Endothelial cell of umbilical vein (primary cell): ENCODE measurements around the gene SLC16A5. TPM values are rescaled to one million over a fixed set of nuclear protein-coding genes. Genes with fewer than 3 reads are reported as not detected.

Experiments used
- BruUV-seq: library from RNA; stranded (reverse); fragments of 400-500 nt; replicated peaks from 2 replicates; lab custom pipeline; 2021; lab: Mats Ljungman, UMichigan
- CTCF ChIA-PET: fragments of 300-600, 350-600 bp; sonication (Branson Sonifier 250); formaldehyde crosslinking; loops from one replicate; lab custom pipeline; 2021; ENCODE audit warnings: antibody characterized with exemption, inconsistent platforms; lab: Charles Lee
- POLR2A ChIA-PET: fragments of 300-600, 350-600 bp; sonication (Branson Sonifier 250); formaldehyde crosslinking; loops from one replicate; lab custom pipeline; 2021; ENCODE audit warnings: antibody characterized with exemption, inconsistent platforms; lab: Charles Lee
- DNase-seq: peaks from one replicate; pipeline ENCODE4 v3.0.0-alpha.2; 2011; ENCODE audit warnings: low read depth, low spot score
- FAIRE-seq: peaks from 2 replicates; lab custom pipeline; 2011; peaks lifted over from hg19 to GRCh38; lab: Jason Lieb, UNC
- H2AFZ ChIP-seq: 2 replicates; pipeline ENCODE4 v1.6.0; 2012; ENCODE audit warnings: low read depth, low read length, control low read depth, inconsistent platforms
- H3K27ac ChIP-seq: 2 replicates; pipeline ENCODE4 v1.5.1; 2011; ENCODE audit warnings: low read depth, mild to moderate bottlenecking, control low read depth, low read length, moderate library complexity; ENCODE audit not compliant: insufficient read depth
- H3K27me3 ChIP-seq, 2 experiments: 2 replicates each; pipeline versions ENCODE4 v1.6.0 to v1.6.1; 2011; ENCODE audit warnings: low read length in 2 of 2, mixed read lengths in 1 of 2; ENCODE audit not compliant: control insufficient read depth in 2 of 2, insufficient read depth in 2 of 2
- H3K36me3 ChIP-seq, 2 experiments: 2 replicates in 1 of 2; 3 replicates in 1 of 2; pipeline ENCODE4 v1.5.1; 2011; ENCODE audit warnings: low read length in 2 of 2, mild to moderate bottlenecking in 1 of 2, moderate library complexity in 1 of 2; ENCODE audit not compliant: control insufficient read depth in 2 of 2, insufficient read depth in 2 of 2; ENCODE audit errors: extremely low read depth in 1 of 2
- H3K4me1 ChIP-seq: 3 replicates; pipeline ENCODE4 v1.5.1; 2011; ENCODE audit warnings: mild to moderate bottlenecking, low read length; ENCODE audit not compliant: control insufficient read depth, insufficient read depth; ENCODE audit errors: extremely low read depth
- H3K4me2 ChIP-seq: 2 replicates; pipeline ENCODE4 v1.6.1; 2011; ENCODE audit warnings: low read length, control low read depth, mixed read lengths; ENCODE audit not compliant: insufficient read depth
- H3K4me3 ChIP-seq, 3 experiments: fragments of 200-600 bp in 1 of 3; sonication (generic), shearing (Covaris generic) in 1 of 3; replicated peaks in 1 of 3; 2 replicates each; pipeline ENCODE4 v1.5.1; 2011 to 2016; ENCODE audit warnings: control low read depth in 3 of 3, low read length in 3 of 3, mild to moderate bottlenecking in 2 of 3, inconsistent platforms in 1 of 3, low read depth in 1 of 3, moderate library complexity in 1 of 3; ENCODE audit not compliant: insufficient read depth in 1 of 3
- H3K79me2 ChIP-seq: 2 replicates; pipeline ENCODE4 v1.6.0; 2012; ENCODE audit warnings: low read length, inconsistent platforms; ENCODE audit not compliant: control insufficient read depth, insufficient read depth
- H3K9ac ChIP-seq: replicated peaks from 2 replicates; pipeline ENCODE3; 2011; ENCODE audit warnings: low read length, control low read depth; ENCODE audit not compliant: insufficient read depth; ENCODE audit errors: extremely low read depth
- H3K9me1 ChIP-seq: replicated peaks from 3 replicates; pipeline ENCODE4 v1.6.0; 2011; ENCODE audit warnings: mild to moderate bottlenecking, low read length; ENCODE audit not compliant: control insufficient read depth, insufficient read depth; ENCODE audit errors: extremely low read depth
- H3K9me3 ChIP-seq: replicated peaks from 2 replicates; pipeline ENCODE4 v1.5.1; 2012; ENCODE audit warnings: low read length, inconsistent platforms; ENCODE audit not compliant: control insufficient read depth, insufficient read depth
- H4K20me1 ChIP-seq: replicated peaks from 2 replicates; pipeline ENCODE3; 2011; ENCODE audit warnings: mild to moderate bottlenecking, low read length; ENCODE audit not compliant: control insufficient read depth, insufficient read depth; ENCODE audit errors: extremely low read depth
- EZH2 ChIP-seq: IDR thresholded peaks from 2 replicates; pipeline ENCODE4 v1.6.1; 2012; ENCODE audit warnings: borderline replicate concordance, low read depth, mild to moderate bottlenecking, moderate library complexity, low read length, inconsistent platforms; ENCODE audit not compliant: severe bottlenecking
- FOS ChIP-seq: IDR thresholded peaks from 2 replicates; pipeline ENCODE4 v1.6.1; 2011; ENCODE audit warnings: mild to moderate bottlenecking, low read length, moderate library complexity, borderline replicate concordance; ENCODE audit not compliant: insufficient read depth
- GATA2 ChIP-seq: IDR thresholded peaks from 2 replicates; pipeline ENCODE4 v1.7.0; 2011; ENCODE audit warnings: low read depth, mild to moderate bottlenecking, moderate library complexity, mixed read lengths, low read length; ENCODE audit not compliant: insufficient read length, insufficient read depth
- JUN ChIP-seq: IDR thresholded peaks from 2 replicates; pipeline ENCODE4 v1.6.1; 2011; ENCODE audit warnings: borderline replicate concordance, low read depth; ENCODE audit not compliant: insufficient read length, insufficient read depth
- MYC ChIP-seq: IDR thresholded peaks from one replicate; pipeline ENCODE4 v1.6.1; 2011; ENCODE audit warnings: mild to moderate bottlenecking, low read depth, low read length
- POLR2A ChIP-seq: IDR thresholded peaks from 2 replicates; pipeline ENCODE4 v1.6.1; 2012; ENCODE audit warnings: low read depth, mild to moderate bottlenecking, control low read depth, low read length
- POLR2AphosphoS5 ChIP-seq: IDR thresholded peaks from 2 replicates; pipeline ENCODE4 v1.6.1; 2012; ENCODE audit warnings: low read depth, mild to moderate bottlenecking, control low read depth, low read length, moderate library complexity; ENCODE audit not compliant: insufficient read depth
- dilution Hi-C: fragments of 300-500 bp; cut with MboI; formaldehyde crosslinking; loops from one replicate; pipeline ENCODE4 v1.15.0; 2019; ENCODE audit warnings: low sequenced_read_pairs; ENCODE audit not compliant: extremely low pct_ligation_motif_present
- intact Hi-C: fragments of 100-400 bp; cut with micrococcal nuclease; formaldehyde crosslinking; loops from one replicate; pipeline ENCODE4 v1.10.0; 2022
- polyA plus RNA-seq, 4 experiments: library from polyadenylated mRNA; depleted of rRNA in 3 of 4; stranded (reverse) in 3 of 4; unstranded in 1 of 4; fragments of >200 nt; gene quantifications; 2 replicates each; pipeline versions ENCODE4 v1.2.1 to v1.2.3, GENCODE V29; 2011 to 2012; ENCODE audit warnings: missing spikeins in 1 of 4
- total RNA-seq: library from RNA; stranded (reverse); gene quantifications from 2 replicates; pipeline ENCODE4 v1.2.3, GENCODE V29; 2021
- TF ChIP-seq, protein P1 (sequence below), 2 donors: IDR thresholded peaks; 1 replicate in 1 of 2; 2 replicates in 1 of 2; pipeline ENCODE4 v1.5.1; 2011; ENCODE audit warnings: low read length in 2 of 2, mild to moderate bottlenecking in 2 of 2, moderate library complexity in 2 of 2, control low read depth in 1 of 2, inconsistent platforms in 1 of 2, low read depth in 1 of 2; ENCODE audit not compliant: insufficient read depth in 1 of 2; ENCODE audit errors: extremely low read depth in 1 of 2

The SLC16A5 gene
- total and polyA plus RNA-seq, 2 donors (not counting 3 experiments of a cell fraction or from before 2014, with no cell fraction given): 16.4 to 23.3 TPM

DNA sequence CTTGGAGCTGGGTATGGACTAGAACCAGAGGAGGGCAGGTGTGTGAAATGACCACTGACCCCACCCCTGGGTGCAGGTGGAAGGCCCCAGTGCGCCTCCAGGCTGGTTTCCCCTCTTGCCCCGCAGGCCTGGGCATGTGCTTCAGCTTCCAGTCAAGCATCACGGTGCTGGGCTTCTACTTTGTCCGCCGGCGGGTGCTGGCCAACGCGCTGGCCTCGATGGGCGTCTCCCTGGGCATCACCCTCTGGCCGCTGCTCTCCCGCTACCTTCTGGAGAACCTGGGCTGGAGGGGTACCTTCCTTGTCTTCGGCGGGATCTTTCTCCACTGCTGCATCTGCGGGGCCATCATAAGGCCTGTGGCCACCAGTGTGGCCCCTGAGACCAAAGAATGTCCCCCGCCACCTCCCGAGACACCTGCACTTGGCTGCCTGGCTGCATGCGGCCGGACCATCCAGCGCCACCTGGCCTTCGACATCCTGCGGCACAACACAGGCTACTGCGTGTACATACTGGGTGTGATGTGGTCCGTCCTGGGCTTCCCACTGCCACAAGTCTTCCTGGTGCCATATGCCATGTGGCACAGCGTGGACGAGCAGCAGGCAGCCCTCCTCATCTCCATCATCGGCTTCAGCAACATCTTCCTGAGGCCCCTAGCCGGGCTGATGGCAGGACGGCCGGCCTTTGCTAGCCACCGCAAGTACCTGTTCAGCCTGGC, 12.3 kb downstream of the SLC16A5 start:
- H3K9me3 ChIP-seq: no peaks in the 10 kb centered on the region
- dilution Hi-C loops: no loop called here
- CTCF ChIA-PET: interaction anchor here (1.3 kb wide), 1 partner anchor 40 kb away, joined by 3 read pairs; no protein-coding TSS in a partner anchor
- H3K36me3 ChIP-seq: peaks cover 0 to 16% of the 10 kb centered on the region in 2 experiments
- DNase-seq: no peak
- no peaks in the 10 kb centered on the region for H3K27me3 ChIP-seq
- H4K20me1 ChIP-seq: no peaks in the 10 kb centered on the region
- peaks cover 5% of the 10 kb centered on the region for H3K4me1 ChIP-seq
- no TSS peak for BruUV-seq
- POLR2A ChIA-PET: no interaction called here
- H3K9me1 ChIP-seq: no peaks in the 10 kb centered on the region
- FAIRE-seq: no peak
- H3K4me2 ChIP-seq: no peak overlapping the region
- no peak overlapping the region for H3K9ac ChIP-seq
- intact Hi-C loops: no loop called here
- H3K79me2 ChIP-seq: no peaks in the 10 kb centered on the region
- TF ChIP-seq, protein P1, sequence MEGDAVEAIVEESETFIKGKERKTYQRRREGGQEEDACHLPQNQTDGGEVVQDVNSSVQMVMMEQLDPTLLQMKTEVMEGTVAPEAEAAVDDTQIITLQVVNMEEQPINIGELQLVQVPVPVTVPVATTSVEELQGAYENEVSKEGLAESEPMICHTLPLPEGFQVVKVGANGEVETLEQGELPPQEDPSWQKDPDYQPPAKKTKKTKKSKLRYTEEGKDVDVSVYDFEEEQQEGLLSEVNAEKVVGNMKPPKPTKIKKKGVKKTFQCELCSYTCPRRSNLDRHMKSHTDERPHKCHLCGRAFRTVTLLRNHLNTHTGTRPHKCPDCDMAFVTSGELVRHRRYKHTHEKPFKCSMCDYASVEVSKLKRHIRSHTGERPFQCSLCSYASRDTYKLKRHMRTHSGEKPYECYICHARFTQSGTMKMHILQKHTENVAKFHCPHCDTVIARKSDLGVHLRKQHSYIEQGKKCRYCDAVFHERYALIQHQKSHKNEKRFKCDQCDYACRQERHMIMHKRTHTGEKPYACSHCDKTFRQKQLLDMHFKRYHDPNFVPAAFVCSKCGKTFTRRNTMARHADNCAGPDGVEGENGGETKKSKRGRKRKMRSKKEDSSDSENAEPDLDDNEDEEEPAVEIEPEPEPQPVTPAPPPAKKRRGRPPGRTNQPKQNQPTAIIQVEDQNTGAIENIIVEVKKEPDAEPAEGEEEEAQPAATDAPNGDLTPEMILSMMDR (IDR thresholded peaks at IDR 0.05; ENCODE audit: extremely low read depth in 1 of 2, insufficient read depth in 1 of 2, low read depth in 1 of 2, low read length in 2 of 2): no peak
- TF ChIP-seq GATA2 (no peak), FOS (no peak), EZH2 (no peak), MYC (no peak), JUN (no peak), POLR2A (no peak), POLR2AphosphoS5 (no peak)
- no peak overlapping the region for H3K27ac ChIP-seq
- no peak overlapping the region for H3K4me3 ChIP-seq
- no peak overlapping the region for H2AFZ ChIP-seq
